GM12878 (cell line): ENCODE measurements around the gene MMD2. TPM values are rescaled to one million over a fixed set of nuclear protein-coding genes. Genes with fewer than 3 reads are reported as not detected.

Experiments
- ATAC-seq: fragments of 200-7000 bp; cut with Tn5 transposase; 3 replicates; pipeline ENCODE4 v1.9.1; 2020; ENCODE audit warnings: mild to moderate bottlenecking, moderate library complexity
- BruUV-seq: library from RNA; stranded (reverse); fragments of 400-500 nt; replicated peaks from 2 replicates; lab custom pipeline; 2021; lab: Mats Ljungman, UMichigan
- CTCF ChIA-PET: fragments of 300-600 bp; sonication (Branson Sonifier 250); formaldehyde crosslinking; extraction: SDS; loops from one replicate; lab custom pipeline; 2021; ENCODE audit warnings: inconsistent platforms; lab: Yijun Ruan, JAX
- POLR2A ChIA-PET: fragments of 350-600 bp; formaldehyde crosslinking; extraction: SDS; loops from one replicate; lab custom pipeline; 2021; ENCODE audit warnings: inconsistent platforms; lab: Charles Lee
- RAD21 ChIA-PET: fragments of 300-600 bp; sonication (Branson Sonifier 250); formaldehyde crosslinking; loops from one replicate; lab custom pipeline; 2023; ENCODE audit warnings: antibody characterized with exemption; ENCODE audit not compliant: unreplicated experiment; lab: Charles Lee
- SMC1A ChIA-PET: fragments of 300-600 bp; sonication (Branson Sonifier 250); formaldehyde crosslinking; loops from one replicate; lab custom pipeline; 2023; ENCODE audit not compliant: unreplicated experiment, uncharacterized antibody; lab: Charles Lee
- DNase-seq: peaks from one replicate; pipeline ENCODE4 v3.0.0-alpha.2; 2011; ENCODE audit warnings: low read depth, low spot score
- FAIRE-seq: peaks from 3 replicates; lab custom pipeline; 2011; peaks lifted over from hg19 to GRCh38; lab: Jason Lieb, UNC
- H2AFZ ChIP-seq: 2 replicates; pipeline ENCODE4 v1.6.0; 2011; ENCODE audit warnings: low read depth, low read length, control low read depth; ENCODE audit not compliant: control insufficient read depth
- H3K27ac ChIP-seq: 2 replicates; pipeline ENCODE4 v1.5.1; 2011; ENCODE audit warnings: control low read depth; ENCODE audit not compliant: control insufficient read depth, insufficient read depth
- H3K27me3 ChIP-seq, 2 experiments: replicated peaks in 1 of 2; 2 replicates each; pipeline versions ENCODE4 v1.6.0 to v1.6.1; 2011; ENCODE audit warnings: low read length in 1 of 2; ENCODE audit not compliant: control insufficient read depth in 2 of 2, insufficient read depth in 2 of 2
- H3K36me3 ChIP-seq, 2 experiments: 2 replicates each; pipeline ENCODE4 v1.5.1; 2011; ENCODE audit warnings: low read length in 1 of 2; ENCODE audit not compliant: control insufficient read depth in 2 of 2, insufficient read depth in 2 of 2
- H3K4me1 ChIP-seq: 2 replicates; pipeline ENCODE4 v1.6.1; 2011; ENCODE audit warnings: mild to moderate bottlenecking, low read length, moderate library complexity, mixed read lengths; ENCODE audit not compliant: control insufficient read depth, insufficient read depth
- H3K4me2 ChIP-seq: 2 replicates; pipeline ENCODE4 v1.6.0; 2011; ENCODE audit warnings: control low read depth; ENCODE audit not compliant: control insufficient read depth, insufficient read depth
- H3K4me3 ChIP-seq: fragments of 200-600 bp; sonication (generic); 2 replicates; pipeline ENCODE4 v1.5.1; 2016
- H3K79me2 ChIP-seq: 2 replicates; pipeline ENCODE4 v1.6.0; 2011; ENCODE audit warnings: low read length; ENCODE audit not compliant: control insufficient read depth, insufficient read depth
- H3K9ac ChIP-seq: 2 replicates; pipeline ENCODE4 v1.8.0; 2011; ENCODE audit warnings: low read length, control low read depth, mixed read lengths; ENCODE audit not compliant: control insufficient read depth, insufficient read depth
- H3K9me3 ChIP-seq: replicated peaks from 3 replicates; pipeline ENCODE4 v1.5.1; 2011; ENCODE audit warnings: mild to moderate bottlenecking, low read length; ENCODE audit not compliant: control insufficient read depth, insufficient read depth
- H4K20me1 ChIP-seq: 2 replicates; pipeline ENCODE4 v1.6.0; 2011; ENCODE audit not compliant: control insufficient read depth, insufficient read depth
- ATF2 ChIP-seq: IDR thresholded peaks from 2 replicates; pipeline ENCODE4 v1.6.1; 2012; ENCODE audit warnings: low read length, inconsistent platforms
- CBFB ChIP-seq: IDR thresholded peaks from 2 replicates; pipeline ENCODE4 v1.6.1; 2016; ENCODE audit warnings: antibody characterized with exemption, low read depth
- E2F8 ChIP-seq: fragments of 450-650 bp; IDR thresholded peaks from 2 replicates; pipeline ENCODE4 v1.6.1; 2018; ENCODE audit warnings: mild to moderate bottlenecking, low read depth, moderate library complexity; ENCODE audit not compliant: partially characterized antibody
- EGR1 ChIP-seq, 2 experiments: IDR thresholded peaks; 1 replicate in 1 of 2; 2 replicates in 1 of 2; pipeline ENCODE4 v1.6.1; 2011 to 2012; ENCODE audit warnings: low read depth in 2 of 2, low read length in 2 of 2, borderline replicate concordance in 1 of 2, mild to moderate bottlenecking in 1 of 2, moderate library complexity in 1 of 2
- ESRRA ChIP-seq: IDR thresholded peaks from 2 replicates; pipeline ENCODE4 v1.6.1; 2012; ENCODE audit warnings: mild to moderate bottlenecking, low read length, improper control_type of control experiment
- FOS ChIP-seq: IDR thresholded peaks from 3 replicates; pipeline ENCODE4 v1.6.1; 2011; ENCODE audit warnings: borderline replicate concordance; ENCODE audit not compliant: insufficient read length; ENCODE audit errors: extremely low read depth
- GABPA ChIP-seq: IDR thresholded peaks from 2 replicates; pipeline ENCODE4 v1.6.1; 2014; ENCODE audit warnings: antibody characterized with exemption, low read depth, mild to moderate bottlenecking, inconsistent platforms
- MEF2B ChIP-seq: fragments of 450-650 bp; IDR thresholded peaks from 2 replicates; pipeline ENCODE4 v1.6.1; 2018; ENCODE audit warnings: mild to moderate bottlenecking, moderate library complexity; ENCODE audit not compliant: partially characterized antibody, poor library complexity, severe bottlenecking
- NFIC ChIP-seq: IDR thresholded peaks from 2 replicates; pipeline ENCODE4 v1.6.1; 2012; ENCODE audit warnings: low read depth, mild to moderate bottlenecking, inconsistent platforms, low read length, moderate library complexity
- NFYB ChIP-seq: IDR thresholded peaks from 2 replicates; pipeline ENCODE4 v1.6.1; 2011; ENCODE audit warnings: low read depth, mild to moderate bottlenecking, low read length, improper control_type of control experiment, moderate library complexity; ENCODE audit not compliant: insufficient read depth
- SRF ChIP-seq, 2 experiments: IDR thresholded peaks; 2 replicates each; pipeline ENCODE4 v1.6.1; 2011; ENCODE audit warnings: low read depth in 2 of 2, low read length in 2 of 2, mild to moderate bottlenecking in 1 of 2, moderate library complexity in 1 of 2
- TCF7 ChIP-seq: IDR thresholded peaks from 2 replicates; pipeline ENCODE4 v1.6.1; 2014; ENCODE audit warnings: antibody characterized with exemption, borderline replicate concordance
- WGBS: methylation state at CpG from one replicate; pipeline ENCODE4 v1.1.6; 2016; ENCODE audit warnings: low lambda C conversion rate; ENCODE audit not compliant: insufficient replicate concordance, insufficient coverage; ENCODE audit errors: missing lambda C conversion rate; 5-methylcytosine and 5-hydroxymethylcytosine counted together
- in situ Hi-C: fragments of 300-500 bp; cut with MboI; formaldehyde crosslinking; loops from 9 replicates; pipeline ENCODE4 v1.14.3; 2018; ENCODE audit warnings: mixed read lengths
- intact Hi-C: fragments of 100-400 bp; cut with micrococcal nuclease; formaldehyde crosslinking; loops from one replicate; pipeline ENCODE4 v1.14.2; 2022; ENCODE audit not compliant: unreplicated experiment
- polyA plus RNA-seq, 11 experiments: library from polyadenylated mRNA; depleted of rRNA in 4 of 11; unstranded in 6 of 11; stranded (reverse) in 5 of 11; fragments of >200 nt; fragmentation: Nextera tagmentation in 4 of 11; fragmentation: Illumina TruSeq in 1 of 11; extraction: Ambion mirVana in 4 of 11; extraction: Trizol in 1 of 11; gene quantifications; 1 replicate in 1 of 11; 2 replicates in 10 of 11; pipeline versions ENCODE4 v1.2.1 to v1.2.3, GENCODE V29; 2011 to 2016; ENCODE audit warnings: inconsistent platforms in 2 of 11, missing spikeins in 2 of 11, low read depth in 1 of 11
- total RNA-seq, 4 experiments: library from RNA; depleted of rRNA in 3 of 4; stranded (reverse); fragments of >200 nt in 3 of 4; fragmentation: Illumina TruSeq in 1 of 4; extraction: Trizol in 1 of 4; gene quantifications; 2 replicates each; pipeline versions ENCODE4 v1.2.1 to v1.2.3, GENCODE V29; 2013 to 2021
- TF ChIP-seq, protein P1 (sequence below): IDR thresholded peaks from 2 replicates; pipeline ENCODE4 v1.6.1; 2012; ENCODE audit warnings: improper control_type of control experiment, low read depth, low read length; ENCODE audit not compliant: insufficient replicate concordance
- TF ChIP-seq, protein P2 (sequence below): IDR thresholded peaks from 2 replicates; pipeline ENCODE4 v1.6.1; 2012; ENCODE audit warnings: low read depth, low read length, improper control_type of control experiment

MMD2 gene
- total and polyA plus RNA-seq, 10 of the 15 experiments (the other 5 are each of a cell fraction or from before 2014, with no cell fraction given), result not detected

DNA sequence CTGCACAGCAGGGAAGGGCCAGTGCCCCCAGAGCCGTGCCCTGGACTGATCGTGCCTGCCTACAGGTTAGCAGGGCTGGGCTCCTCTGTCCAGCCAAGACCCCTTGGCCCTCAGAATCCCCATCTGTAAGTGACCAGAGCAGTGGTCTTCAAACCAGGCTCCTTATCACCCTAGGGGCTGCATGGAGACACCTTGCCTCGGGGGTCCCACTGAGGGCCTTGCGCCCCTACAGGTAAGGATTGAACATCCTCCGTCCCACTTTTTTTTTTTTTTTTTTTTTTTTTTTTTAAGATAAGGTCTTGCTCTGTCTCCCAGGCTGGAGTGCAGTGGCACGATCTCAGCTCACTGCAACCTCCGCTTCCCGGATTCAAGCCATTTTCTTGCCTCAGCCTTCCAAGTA is 42.9 kb downstream of the MMD2 start:
- ATAC-seq (no peak), FAIRE-seq (no peak), DNase-seq (no peak)
- Histone ChIP-seq H3K4me2 (no peak overlapping the region), H3K27me3 (no peaks in the 10 kb centered on the region), H3K27ac (no peak overlapping the region), H4K20me1 (no peaks in the 10 kb centered on the region), H3K9me3 (no peaks in the 10 kb centered on the region), H3K4me1 (no peaks in the 10 kb centered on the region), H3K4me3 (no peak overlapping the region), H3K79me2 (no peaks in the 10 kb centered on the region), H3K9ac (no peak overlapping the region), H3K36me3 (no peaks in the 10 kb centered on the region), H2AFZ (no peak overlapping the region)
- POLR2A ChIA-PET, result no interaction called here
- BruUV-seq, result no TSS peak
- WGBS, result 25% methylated on average over 5 of the region's 8 CpGs
- in situ Hi-C loops, result no loop called here
- RAD21 ChIA-PET, result no interaction called here
- CTCF ChIA-PET, result no interaction called here
- SMC1A ChIA-PET, result no interaction called here
- intact Hi-C loops, result no loop called here
- TF ChIP-seq E2F8, result no peak
- no peak for TF ChIP-seq ESRRA
- no peak for TF ChIP-seq EGR1 (IDR thresholded peaks at IDR 0.05; ENCODE audit: borderline replicate concordance in 1 of 2, low read depth in 2 of 2, low read length in 2 of 2)
- no peak for TF ChIP-seq NFIC
- no peak for TF ChIP-seq TCF7
- no peak for TF ChIP-seq GABPA
- no peak for TF ChIP-seq MEF2B
- TF ChIP-seq CBFB, result no peak
- TF ChIP-seq, protein P1, sequence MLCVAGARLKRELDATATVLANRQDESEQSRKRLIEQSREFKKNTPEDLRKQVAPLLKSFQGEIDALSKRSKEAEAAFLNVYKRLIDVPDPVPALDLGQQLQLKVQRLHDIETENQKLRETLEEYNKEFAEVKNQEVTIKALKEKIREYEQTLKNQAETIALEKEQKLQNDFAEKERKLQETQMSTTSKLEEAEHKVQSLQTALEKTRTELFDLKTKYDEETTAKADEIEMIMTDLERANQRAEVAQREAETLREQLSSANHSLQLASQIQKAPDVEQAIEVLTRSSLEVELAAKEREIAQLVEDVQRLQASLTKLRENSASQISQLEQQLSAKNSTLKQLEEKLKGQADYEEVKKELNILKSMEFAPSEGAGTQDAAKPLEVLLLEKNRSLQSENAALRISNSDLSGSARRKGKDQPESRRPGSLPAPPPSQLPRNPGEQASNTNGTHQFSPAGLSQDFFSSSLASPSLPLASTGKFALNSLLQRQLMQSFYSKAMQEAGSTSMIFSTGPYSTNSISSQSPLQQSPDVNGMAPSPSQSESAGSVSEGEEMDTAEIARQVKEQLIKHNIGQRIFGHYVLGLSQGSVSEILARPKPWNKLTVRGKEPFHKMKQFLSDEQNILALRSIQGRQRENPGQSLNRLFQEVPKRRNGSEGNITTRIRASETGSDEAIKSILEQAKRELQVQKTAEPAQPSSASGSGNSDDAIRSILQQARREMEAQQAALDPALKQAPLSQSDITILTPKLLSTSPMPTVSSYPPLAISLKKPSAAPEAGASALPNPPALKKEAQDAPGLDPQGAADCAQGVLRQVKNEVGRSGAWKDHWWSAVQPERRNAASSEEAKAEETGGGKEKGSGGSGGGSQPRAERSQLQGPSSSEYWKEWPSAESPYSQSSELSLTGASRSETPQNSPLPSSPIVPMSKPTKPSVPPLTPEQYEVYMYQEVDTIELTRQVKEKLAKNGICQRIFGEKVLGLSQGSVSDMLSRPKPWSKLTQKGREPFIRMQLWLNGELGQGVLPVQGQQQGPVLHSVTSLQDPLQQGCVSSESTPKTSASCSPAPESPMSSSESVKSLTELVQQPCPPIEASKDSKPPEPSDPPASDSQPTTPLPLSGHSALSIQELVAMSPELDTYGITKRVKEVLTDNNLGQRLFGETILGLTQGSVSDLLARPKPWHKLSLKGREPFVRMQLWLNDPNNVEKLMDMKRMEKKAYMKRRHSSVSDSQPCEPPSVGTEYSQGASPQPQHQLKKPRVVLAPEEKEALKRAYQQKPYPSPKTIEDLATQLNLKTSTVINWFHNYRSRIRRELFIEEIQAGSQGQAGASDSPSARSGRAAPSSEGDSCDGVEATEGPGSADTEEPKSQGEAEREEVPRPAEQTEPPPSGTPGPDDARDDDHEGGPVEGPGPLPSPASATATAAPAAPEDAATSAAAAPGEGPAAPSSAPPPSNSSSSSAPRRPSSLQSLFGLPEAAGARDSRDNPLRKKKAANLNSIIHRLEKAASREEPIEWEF, result no peak
- TF ChIP-seq NFYB, result no peak
- no peak for TF ChIP-seq SRF (IDR thresholded peaks at IDR 0.05; ENCODE audit: low read depth in 2 of 2, low read length in 2 of 2)
- TF ChIP-seq ATF2, result no peak
- TF ChIP-seq FOS, result no peak
- TF ChIP-seq, protein P2, sequence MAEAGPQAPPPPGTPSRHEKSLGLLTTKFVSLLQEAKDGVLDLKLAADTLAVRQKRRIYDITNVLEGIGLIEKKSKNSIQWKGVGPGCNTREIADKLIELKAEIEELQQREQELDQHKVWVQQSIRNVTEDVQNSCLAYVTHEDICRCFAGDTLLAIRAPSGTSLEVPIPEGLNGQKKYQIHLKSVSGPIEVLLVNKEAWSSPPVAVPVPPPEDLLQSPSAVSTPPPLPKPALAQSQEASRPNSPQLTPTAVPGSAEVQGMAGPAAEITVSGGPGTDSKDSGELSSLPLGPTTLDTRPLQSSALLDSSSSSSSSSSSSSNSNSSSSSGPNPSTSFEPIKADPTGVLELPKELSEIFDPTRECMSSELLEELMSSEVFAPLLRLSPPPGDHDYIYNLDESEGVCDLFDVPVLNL, result no peak
